SW480 (cell line): ENCODE results near the gene SKA3.
"Not testable (repeated sequence)": the region's sequence is repeated elsewhere in the genome, so short reads cannot be mapped to it uniquely, and the experiment has no call there.

ENCODE experiments used
- DNase-seq: peaks from one replicate; pipeline ENCODE4 v3.0.0-alpha.2; 2016; ENCODE audit warnings: low spot score

Gene SKA3

DNA sequence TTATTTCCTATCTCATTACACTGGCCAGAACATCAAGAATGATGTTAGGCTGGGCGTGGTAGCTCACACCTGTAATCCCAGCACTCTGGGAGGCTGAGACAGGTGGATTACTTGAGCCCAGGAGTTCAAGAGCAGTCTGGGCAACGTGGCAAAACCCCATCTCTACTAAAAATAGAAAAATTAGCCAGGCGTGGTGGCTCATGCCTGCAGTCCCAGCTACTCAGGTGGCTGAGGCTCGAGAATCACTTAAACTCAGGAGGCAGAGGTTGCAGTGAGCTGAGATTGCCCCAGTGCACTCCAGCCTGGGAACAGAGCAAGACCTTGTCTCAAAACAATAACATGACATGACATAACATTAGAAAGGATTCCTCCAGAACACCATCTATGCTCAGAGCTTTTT lies 10.7 kb downstream of the SKA3 start:
- not testable (repeated sequence) for DNase-seq

DNA sequence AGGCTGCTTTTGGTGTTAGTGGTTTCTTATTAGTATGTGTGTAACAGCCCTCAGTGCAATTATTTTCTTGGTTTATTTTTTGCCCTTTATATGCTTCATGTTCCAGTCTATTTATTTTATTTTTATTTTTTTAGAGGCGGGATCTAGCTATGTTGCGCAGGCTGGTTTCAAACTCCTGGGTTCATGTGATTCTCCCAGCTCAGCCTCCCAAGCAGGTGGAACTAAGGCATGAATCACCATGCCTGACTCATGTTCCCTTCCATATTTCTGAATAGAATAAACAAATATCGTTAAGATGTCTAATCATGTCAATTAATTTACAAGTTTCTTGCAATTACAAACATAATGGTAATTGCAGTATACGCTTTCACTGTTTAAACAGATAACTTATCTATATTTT lies 11.7 kb downstream of the SKA3 start:
- no peak for DNase-seq

GRCh38 chr13:21152251-21152899 lies 24.0 kb downstream of the SKA3 start:
- no peak for DNase-seq

DNA sequence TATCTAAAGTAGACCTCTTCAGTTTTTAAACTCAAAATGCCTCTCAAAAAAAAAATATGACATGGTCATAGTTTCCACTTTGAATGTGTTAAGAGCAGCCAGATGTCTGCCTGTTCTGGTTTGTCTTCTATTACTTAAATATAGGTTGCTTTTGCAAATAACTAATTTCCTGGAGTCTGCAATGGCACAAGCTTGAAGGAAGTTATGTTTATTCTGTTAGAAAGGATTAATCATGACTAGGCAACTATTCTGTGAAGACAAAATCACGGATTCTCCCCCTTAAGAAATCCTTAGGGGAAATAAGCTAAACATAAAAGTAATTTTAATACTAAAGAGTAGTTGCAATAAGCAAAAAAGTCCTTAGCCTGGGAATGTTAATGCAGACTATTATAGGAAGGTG lies 26.3 kb downstream of the SKA3 start:
- no peak for DNase-seq

DNA sequence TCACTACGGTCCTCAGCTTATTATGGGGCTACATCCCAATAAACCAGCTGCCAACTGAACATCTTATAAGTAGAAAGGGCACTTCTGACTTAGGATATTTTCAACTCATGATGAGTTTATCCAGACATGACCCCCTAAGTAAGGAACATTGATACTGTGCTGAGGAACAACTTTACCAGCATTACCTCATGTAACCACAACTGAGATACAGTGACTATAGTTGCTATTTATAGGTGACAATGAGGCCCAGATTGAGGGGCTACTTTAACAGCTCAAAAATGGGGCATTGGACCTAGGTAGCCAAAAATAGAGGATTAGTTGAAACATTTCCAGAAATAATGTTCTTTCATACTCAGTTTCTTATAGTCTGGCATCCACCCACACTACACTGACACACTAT lies 26.8 kb downstream of the SKA3 start:
- no peak for DNase-seq

DNA sequence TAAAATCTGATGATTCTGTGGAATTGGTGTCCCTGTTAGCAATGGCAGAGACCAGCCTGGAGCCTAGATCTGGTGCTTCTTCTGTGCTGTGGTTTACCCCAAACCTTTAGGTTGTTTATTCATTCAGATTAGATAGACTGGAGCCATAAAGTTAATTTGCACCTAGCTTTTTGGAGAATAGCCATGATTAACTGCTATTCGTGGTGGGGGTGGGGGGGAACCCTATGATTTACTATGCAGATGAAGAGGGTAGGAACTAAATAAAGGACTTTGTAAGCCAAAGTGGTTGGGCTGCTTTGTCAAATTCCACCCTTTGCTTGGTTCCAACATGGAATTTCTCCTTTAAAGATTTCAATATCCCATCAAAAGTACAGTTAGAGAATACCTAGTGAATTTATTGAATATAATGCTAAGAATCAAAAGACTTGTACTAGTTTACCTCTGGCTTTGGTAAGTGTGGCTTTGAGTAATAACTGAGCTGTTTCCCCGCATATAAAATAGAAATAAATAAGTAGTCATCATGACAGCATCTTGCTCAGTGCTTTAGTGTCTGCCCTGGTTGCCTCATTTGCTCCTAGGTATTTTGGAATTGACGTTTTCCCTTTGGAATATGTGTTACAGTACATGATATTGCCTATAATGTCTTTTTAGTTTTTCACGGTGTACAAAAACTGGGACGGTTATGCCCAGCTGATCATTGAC lies 27.6 kb downstream of the SKA3 start:
- DNase-seq = no peak

DNA sequence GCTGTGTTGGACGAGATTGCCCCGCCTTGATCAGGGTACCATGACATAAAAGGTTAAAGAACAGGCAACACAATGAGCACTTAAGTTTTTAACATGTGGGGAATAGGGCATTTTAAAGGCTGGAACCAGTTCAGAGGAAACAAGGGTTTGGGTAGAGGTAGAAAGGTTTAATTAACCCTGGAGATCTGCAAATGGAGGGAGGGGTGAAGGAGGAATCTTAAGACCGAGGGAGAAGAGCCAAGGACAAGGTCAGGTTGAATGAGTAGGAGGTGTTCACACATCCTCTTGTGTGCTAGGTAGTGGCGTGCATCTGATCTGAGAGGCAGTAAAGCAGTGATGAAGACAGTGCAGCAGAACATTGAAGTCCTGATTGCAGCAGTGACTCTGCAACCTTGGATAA lies 28.5 kb downstream of the SKA3 start:
- DNase-seq = no peak

DNA sequence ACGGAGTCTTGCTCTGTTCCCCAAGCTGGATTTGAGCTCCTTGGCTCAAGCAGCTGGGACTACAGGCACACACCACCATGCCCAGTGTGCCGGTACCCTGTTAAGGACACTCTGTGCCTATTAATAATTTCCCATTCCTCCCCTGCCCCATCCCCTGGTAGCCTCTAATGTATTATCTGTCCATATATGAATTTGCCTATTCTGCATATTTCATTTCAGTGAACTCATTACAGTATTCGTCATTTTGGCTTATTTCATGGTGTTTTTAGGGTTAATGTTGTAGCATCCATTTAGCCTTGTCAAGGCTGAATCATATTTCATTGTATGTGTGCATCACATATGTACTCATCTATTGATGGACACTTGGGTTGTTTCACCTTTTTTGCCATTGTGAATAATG lies 33.6 kb downstream of the SKA3 start:
- DNase-seq = no peak

GRCh38 chr13:21139374-21139773 lies 37.0 kb downstream of the SKA3 start:
- no peak for DNase-seq

- DNase-seq = no peak
These were observed 37.8 kb downstream of the SKA3 start for GRCh38 chr13:21138561-21138960.

DNA sequence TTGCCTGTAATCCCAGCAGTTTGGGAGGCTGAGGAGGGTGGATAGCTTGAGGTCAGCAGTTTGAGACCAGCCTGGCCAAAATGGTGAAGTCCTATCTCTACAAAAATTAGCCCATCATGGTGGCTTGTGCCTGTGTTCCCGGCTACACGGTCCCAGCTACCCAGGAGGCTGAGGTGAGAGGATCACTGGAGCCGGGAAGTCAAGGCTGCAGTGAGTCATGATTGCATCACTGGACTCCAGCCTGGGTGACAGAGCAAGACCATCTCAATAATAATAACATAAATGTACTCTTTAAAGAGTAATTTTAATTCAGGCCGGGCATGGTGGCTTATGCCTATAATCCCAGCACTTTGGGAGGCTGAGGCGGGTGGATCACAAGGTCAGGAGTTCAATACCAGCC lies 38.7 kb downstream of the SKA3 start:
- DNase-seq = no peak

DNA sequence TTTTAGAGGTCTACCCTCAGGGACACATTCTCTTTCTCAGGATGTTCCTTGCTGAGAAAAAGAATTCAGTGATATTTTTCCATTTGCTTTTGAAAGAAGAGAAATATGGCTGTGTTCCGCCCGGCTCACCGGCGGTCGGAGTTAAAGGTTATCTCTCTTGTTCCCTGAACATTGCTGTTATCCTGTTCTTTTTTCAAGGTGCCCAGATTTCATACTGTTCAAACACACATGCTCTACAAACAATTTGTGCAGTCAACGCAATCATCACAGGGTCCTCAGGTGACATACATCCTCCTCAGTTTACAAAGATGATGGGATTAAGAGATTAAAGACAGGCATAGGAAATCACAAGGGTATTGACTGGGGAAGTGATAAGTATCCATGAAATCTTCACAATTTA lies 40.5 kb downstream of the SKA3 start:
- DNase-seq = not testable (repeated sequence)

- DNase-seq = no peak
These were observed 41.9 kb downstream of the SKA3 start for GRCh38 chr13:21134475-21134874.

- DNase-seq = no peak
These were observed 43.3 kb downstream of the SKA3 start for GRCh38 chr13:21133077-21133476.

DNA sequence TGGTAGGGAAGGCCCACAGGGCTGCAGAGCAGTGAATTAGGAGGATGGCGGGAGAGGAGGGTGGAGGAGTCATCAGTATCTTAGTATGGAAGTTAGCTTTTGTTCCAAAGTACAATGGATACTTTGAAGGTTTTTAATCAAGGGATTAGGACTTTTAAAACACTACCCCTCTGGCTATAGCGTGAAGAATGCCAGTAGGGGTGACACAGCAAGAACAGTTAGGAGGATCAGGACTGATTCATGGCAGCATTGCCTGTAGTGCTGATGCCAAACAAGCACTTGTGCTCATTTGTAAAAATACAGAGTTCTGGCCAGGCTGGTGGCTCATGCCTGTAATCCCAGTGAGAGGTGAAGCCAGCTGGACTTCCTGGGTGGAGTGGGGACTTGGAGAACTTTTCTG lies 46.2 kb downstream of the SKA3 start:
- DNase-seq = no peak

GRCh38 chr13:21124852-21125251 lies 51.5 kb downstream of the SKA3 start:
- no peak for DNase-seq

GRCh38 chr13:21123956-21124355 lies 52.4 kb downstream of the SKA3 start:
- DNase-seq = no peak

GRCh38 chr13:21121616-21122015 lies 54.7 kb downstream of the SKA3 start:
- DNase-seq = no peak

DNA sequence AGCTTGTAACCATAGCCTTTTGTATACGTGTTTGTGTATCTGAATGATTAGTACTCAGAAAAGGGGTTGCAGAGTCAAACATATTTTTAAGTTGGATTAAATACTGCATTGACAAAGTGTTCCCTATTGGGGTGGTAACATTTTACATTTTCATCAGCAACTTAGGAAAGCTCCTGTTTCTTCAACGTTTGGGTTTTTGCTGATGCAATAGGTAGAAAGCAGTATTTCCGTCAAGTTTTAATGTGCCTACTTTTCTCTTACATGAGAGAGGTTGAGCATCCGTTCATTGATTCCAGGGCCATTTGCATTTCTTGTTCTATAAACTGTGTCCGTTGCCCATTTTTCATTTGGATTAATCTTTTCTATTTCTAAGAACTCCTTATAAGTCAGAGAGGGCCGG lies 56.2 kb downstream of the SKA3 start:
- no peak for DNase-seq

GRCh38 chr13:21119526-21119925 lies 56.8 kb downstream of the SKA3 start:
- no peak for DNase-seq

DNA sequence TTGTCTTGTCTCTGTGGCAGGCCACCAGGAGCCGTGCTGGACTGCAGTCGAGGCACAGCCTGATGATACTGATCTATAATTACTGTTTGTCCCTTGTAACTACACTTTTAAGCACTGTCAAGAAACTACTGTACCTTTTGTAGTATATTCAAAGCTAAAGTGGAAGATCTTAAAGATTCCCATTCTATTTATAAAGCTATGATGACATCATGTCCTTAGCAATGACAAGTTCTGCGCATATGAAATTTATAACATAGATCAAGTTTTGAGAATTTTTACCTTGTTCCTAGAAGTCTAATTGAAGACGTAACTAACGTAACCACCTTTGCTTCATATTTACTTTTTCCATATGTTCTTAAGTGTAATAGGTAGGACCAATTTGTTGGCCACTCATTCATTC lies 58.2 kb downstream of the SKA3 start:
- no peak for DNase-seq

GRCh38 chr13:21117104-21117809 lies 59.1 kb downstream of the SKA3 start:
- no peak for DNase-seq

GRCh38 chr13:21116141-21116540 lies 60.2 kb downstream of the SKA3 start:
- no peak for DNase-seq
